Measurements from ENCODE around the gene FCRL4. TPM values are rescaled to one million over a fixed set of nuclear protein-coding genes. Genes with fewer than 3 reads are reported as not detected.
A peak's percentile ranks its signal among the peaks of the same experiment; 100 is the strongest.

FCRL4 gene
- total RNA-seq, 3 donors from 2014 or later (not counting 1 experiment from before 2014, with no cell fraction given) = not detected

- Mint-ChIP-seq H3K4me1 (peaks cover 0 to 5% of the 10 kb centered on the region in 2 donors), H3K36me3 (no peaks in the 10 kb centered on the region), H3K9me3 (no peaks in the 10 kb centered on the region), H3K27me3 (ENCODE audit: low read depth in 2 of 2) (peaks cover 8 to 27% of the 10 kb centered on the region in 2 donors), H3K4me3 (no peak overlapping the region), H3K27ac (no peak overlapping the region)
- Histone ChIP-seq H3K4me3 (ENCODE audit: low read length) (no peak overlapping the region), H3K36me3 (ENCODE audit: control insufficient read depth, insufficient read depth, low read length) (no peaks in the 10 kb centered on the region), H3K27me3 (ENCODE audit: control insufficient read depth, insufficient read depth, low read length) (peaks cover 7% of the 10 kb centered on the region), H3K4me1 (ENCODE audit: control insufficient read depth, insufficient read depth, low read length) (peaks cover 12% of the 10 kb centered on the region), H3K27ac (ENCODE audit: low read length) (no peak overlapping the region), H3K9me3 (ENCODE audit: control insufficient read depth, insufficient read depth, low read length) (peaks cover 6% of the 10 kb centered on the region)
- intact Hi-C loops (cut with micrococcal nuclease) = no loop called here
- no peak for TF ChIP-seq CTCF (IDR thresholded peaks at IDR 0.05)
- DNase-seq (no peak), ATAC-seq (peak in 1 of 3 donors; percentile 44)
- 82% methylated on average over 4 of the region's 4 CpGs for WGBS (ENCODE audit: insufficient coverage)
These were observed 11.9 kb downstream of the FCRL4 start for GRCh38 chr1:157585984-157586383.

- Mint-ChIP-seq H3K27me3 (ENCODE audit: low read depth in 2 of 2) (peaks cover 8 to 27% of the 10 kb centered on the region in 2 donors), H3K27ac (no peak overlapping the region), H3K4me1 (peaks cover 5 to 11% of the 10 kb centered on the region in 2 donors), H3K9me3 (no peaks in the 10 kb centered on the region), H3K36me3 (no peaks in the 10 kb centered on the region), H3K4me3 (no peak overlapping the region)
- peaks cover 12% of the 10 kb centered on the region for H3K4me1 ChIP-seq (ENCODE audit: control insufficient read depth, insufficient read depth, low read length)
- TF ChIP-seq CTCF (IDR thresholded peaks at IDR 0.05) = no peak
- no peak overlapping the region for H3K4me3 ChIP-seq (ENCODE audit: low read length)
- H3K27me3 ChIP-seq (ENCODE audit: control insufficient read depth, insufficient read depth, low read length) = peaks cover 5% of the 10 kb centered on the region
- 87% methylated on average over 3 of the region's 3 CpGs for WGBS (ENCODE audit: insufficient coverage)
- ATAC-seq = no peak
- no peak for DNase-seq
- H3K27ac ChIP-seq (ENCODE audit: low read length) = no peak overlapping the region
- no peaks in the 10 kb centered on the region for H3K36me3 ChIP-seq (ENCODE audit: control insufficient read depth, insufficient read depth, low read length)
- H3K9me3 ChIP-seq (ENCODE audit: control insufficient read depth, insufficient read depth, low read length) = peaks cover 6% of the 10 kb centered on the region
- intact Hi-C loops (cut with micrococcal nuclease) = no loop called here
These were observed 13.4 kb downstream of the FCRL4 start for GRCh38 chr1:157584503-157584902.

- 85% methylated on average over 1 of the region's 1 CpG for WGBS (ENCODE audit: insufficient coverage)
- H3K9me3 ChIP-seq (ENCODE audit: control insufficient read depth, insufficient read depth, low read length) = peaks cover 6% of the 10 kb centered on the region
- intact Hi-C loops (cut with micrococcal nuclease) = loop anchor here (1.0 kb wide), 3 partner anchors 110 to 367 kb away; no protein-coding TSS in a partner anchor
- Mint-ChIP-seq H3K4me3 (no peak overlapping the region), H3K36me3 (no peaks in the 10 kb centered on the region), H3K27me3 (ENCODE audit: low read depth in 2 of 2) (peaks cover 3 to 6% of the 10 kb centered on the region in 2 donors), H3K9me3 (no peaks in the 10 kb centered on the region), H3K27ac (no peak overlapping the region), H3K4me1 (peaks cover 5 to 11% of the 10 kb centered on the region in 2 donors)
- peaks cover 9% of the 10 kb centered on the region for H3K4me1 ChIP-seq (ENCODE audit: control insufficient read depth, insufficient read depth, low read length)
- H3K27ac ChIP-seq (ENCODE audit: low read length) = no peak overlapping the region
- H3K4me3 ChIP-seq (ENCODE audit: low read length) = no peak overlapping the region
- DNase-seq (no peak), ATAC-seq (no peak)
- H3K27me3 ChIP-seq (ENCODE audit: control insufficient read depth, insufficient read depth, low read length) = peaks cover 1% of the 10 kb centered on the region
- H3K36me3 ChIP-seq (ENCODE audit: control insufficient read depth, insufficient read depth, low read length) = no peaks in the 10 kb centered on the region
- TF ChIP-seq CTCF (IDR thresholded peaks at IDR 0.05) = no peak
These were observed 17.1 kb downstream of the FCRL4 start for GRCh38 chr1:157580828-157581210.
